MCF 10A (cell line): ENCODE measurements around the gene VWF. TPM values are rescaled to one million over a fixed set of nuclear protein-coding genes. Genes with fewer than 3 reads are reported as not detected.

Experiments
- BruUV-seq: library from RNA; stranded (reverse); fragments of 400-500 nt; replicated peaks from 2 replicates; lab custom pipeline; 2021; lab: Mats Ljungman, UMichigan
- CTCF ChIA-PET: fragments of 300-600 bp; sonication (Branson Sonifier 250); formaldehyde crosslinking; extraction: SDS; loops from one replicate; lab custom pipeline; 2021; ENCODE audit warnings: antibody characterized with exemption, inconsistent platforms; lab: Yijun Ruan, JAX
- POLR2A ChIA-PET: fragments of 300-600, 350-650 bp; sonication (Branson Sonifier 250); formaldehyde crosslinking; extraction: SDS; loops from one replicate; lab custom pipeline; 2020; ENCODE audit warnings: antibody characterized with exemption, inconsistent platforms; lab: Yijun Ruan, JAX
- DNase-seq: peaks from one replicate; pipeline ENCODE4 v3.0.0-alpha.2; 2018; ENCODE audit not compliant: unreplicated experiment
- H3K27ac Mint-ChIP-seq: one replicate; pipeline ENCODE4 v1.8.0; 2022; ENCODE audit warnings: mild to moderate bottlenecking, low read depth, mixed read lengths; ENCODE audit not compliant: unreplicated experiment
- H3K27me3 Mint-ChIP-seq: one replicate; pipeline ENCODE4 v1.8.0; 2022; ENCODE audit warnings: mixed read lengths; ENCODE audit not compliant: insufficient read depth, unreplicated experiment
- H3K36me3 Mint-ChIP-seq: one replicate; pipeline ENCODE4 v1.8.0; 2022; ENCODE audit warnings: mild to moderate bottlenecking, moderate library complexity, mixed read lengths; ENCODE audit not compliant: insufficient read depth, unreplicated experiment
- H3K4me1 Mint-ChIP-seq: one replicate; pipeline ENCODE4 v1.8.0; 2022; ENCODE audit warnings: mixed read lengths; ENCODE audit not compliant: insufficient read depth, unreplicated experiment
- H3K4me3 Mint-ChIP-seq: one replicate; pipeline ENCODE4 v1.8.0; 2022; ENCODE audit warnings: mild to moderate bottlenecking, moderate library complexity, mixed read lengths; ENCODE audit not compliant: unreplicated experiment
- H3K9me3 Mint-ChIP-seq: one replicate; pipeline ENCODE4 v1.8.0; 2022; ENCODE audit warnings: mixed read lengths; ENCODE audit not compliant: unreplicated experiment
- CTCF ChIP-seq: fragments of 200-600 bp; IDR thresholded peaks from one replicate; pipeline ENCODE4 v1.8.0; 2022; ENCODE audit warnings: antibody characterized with exemption, mild to moderate bottlenecking; ENCODE audit not compliant: unreplicated experiment
- intact Hi-C: fragments of 100-400 bp; cut with micrococcal nuclease; formaldehyde crosslinking; loops from 2 replicates; pipeline ENCODE4 v1.14.1; 2022
- total RNA-seq: library from RNA; stranded (reverse); gene quantifications from 2 replicates; pipeline ENCODE4 v1.2.3, GENCODE V29; 2022

The VWF gene
- total RNA-seq, 1 experiment from 2014 or later, result not detected

DNA sequence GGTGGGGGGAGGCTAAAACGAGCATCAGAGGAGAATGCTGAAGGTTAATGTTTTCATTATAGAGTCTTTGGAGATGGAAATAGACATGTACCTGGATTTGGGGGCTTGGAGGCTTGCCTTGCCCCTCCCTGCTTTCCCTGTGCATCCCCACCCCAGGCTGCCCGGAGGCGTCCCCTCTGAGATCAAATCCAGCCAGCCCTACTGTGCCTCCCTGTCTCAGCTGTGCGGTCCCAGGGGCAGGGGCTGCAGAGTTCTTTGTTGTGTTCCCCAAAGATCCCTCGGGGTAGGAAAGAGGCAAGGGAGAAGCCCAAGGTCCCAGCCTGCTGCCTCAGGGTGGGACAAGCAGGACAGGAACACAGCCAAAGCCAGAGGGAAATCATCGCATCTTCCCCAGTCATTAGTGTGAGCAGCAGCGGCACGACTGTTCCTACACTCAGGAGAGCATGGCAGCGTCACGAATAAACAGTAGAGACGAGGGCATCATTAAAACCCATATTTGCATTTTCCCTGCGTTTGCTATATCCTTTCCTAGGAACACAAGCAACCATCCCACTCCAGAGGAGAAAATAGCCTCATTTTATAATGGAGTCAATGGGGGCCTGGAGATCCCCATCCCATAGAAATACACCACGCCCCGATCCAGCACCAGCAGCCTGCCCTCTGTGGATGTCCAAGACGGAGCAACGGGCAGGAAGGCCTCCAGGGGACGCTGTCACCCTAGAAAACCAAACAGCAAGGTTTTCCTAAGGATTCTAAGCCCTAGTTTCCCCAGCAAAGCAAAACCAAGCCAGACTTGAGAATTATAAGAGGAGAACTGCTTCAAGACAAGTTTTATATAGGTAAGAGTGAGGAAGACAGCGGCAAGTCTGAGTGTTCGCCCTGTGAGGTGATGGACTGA is 211.8 kb downstream of the VWF start:
- H3K36me3 Mint-ChIP-seq, result no peaks in the 10 kb centered on the region
- intact Hi-C loops, result no loop called here
- peak; percentile 16 for TF ChIP-seq CTCF
- ChIA-PET CTCF (interaction anchor here (0.7 kb wide), 1 partner anchor 18 kb away, joined by 3 read pairs; no protein-coding TSS in a partner anchor), POLR2A (no interaction called here)
- H3K27ac Mint-ChIP-seq, result no peak overlapping the region
- BruUV-seq, result no TSS peak
- H3K4me3 Mint-ChIP-seq, result no peak overlapping the region
- H3K4me1 Mint-ChIP-seq, result no peaks in the 10 kb centered on the region
- peak; percentile 12 for DNase-seq
- H3K9me3 Mint-ChIP-seq, result no peaks in the 10 kb centered on the region
- no peaks in the 10 kb centered on the region for H3K27me3 Mint-ChIP-seq

GRCh38 chr12:5912011-5912410 is 212.5 kb downstream of the VWF start:
- no TSS peak for BruUV-seq
- Mint-ChIP-seq H3K27ac (no peak overlapping the region), H3K4me1 (no peaks in the 10 kb centered on the region), H3K4me3 (no peak overlapping the region), H3K9me3 (no peaks in the 10 kb centered on the region), H3K27me3 (no peaks in the 10 kb centered on the region), H3K36me3 (no peaks in the 10 kb centered on the region)
- TF ChIP-seq CTCF, result no peak
- POLR2A ChIA-PET, result no interaction called here
- DNase-seq, result no peak
- CTCF ChIA-PET, result interaction anchor here (0.6 kb wide), 1 partner anchor 980 kb away, joined by 3 read pairs; no protein-coding TSS in a partner anchor
- intact Hi-C loops, result no loop called here

- intact Hi-C loops, result no loop called here
- TF ChIP-seq CTCF, result no peak
- Mint-ChIP-seq H3K9me3 (no peaks in the 10 kb centered on the region), H3K4me3 (no peak overlapping the region), H3K36me3 (no peaks in the 10 kb centered on the region), H3K27me3 (no peaks in the 10 kb centered on the region), H3K4me1 (no peaks in the 10 kb centered on the region), H3K27ac (no peak overlapping the region)
- CTCF ChIA-PET, result interaction anchor here (0.6 kb wide), 1 partner anchor 1055 kb away, joined by 3 read pairs; no protein-coding TSS in a partner anchor
- POLR2A ChIA-PET, result no interaction called here
- BruUV-seq, result no TSS peak
- no peak for DNase-seq
Observed at GRCh38 chr12:5910790-5911548, 213.5 kb downstream of the VWF start.

- TF ChIP-seq CTCF, result no peak
- H3K9me3 Mint-ChIP-seq, result no peaks in the 10 kb centered on the region
- intact Hi-C loops, result no loop called here
- BruUV-seq, result no TSS peak
- H3K27ac Mint-ChIP-seq, result no peak overlapping the region
- H3K27me3 Mint-ChIP-seq, result no peaks in the 10 kb centered on the region
- POLR2A ChIA-PET, result no interaction called here
- no peaks in the 10 kb centered on the region for H3K4me1 Mint-ChIP-seq
- H3K36me3 Mint-ChIP-seq, result no peaks in the 10 kb centered on the region
- no peak overlapping the region for H3K4me3 Mint-ChIP-seq
- CTCF ChIA-PET, result interaction anchor here (0.9 kb wide), 1 partner anchor 10 kb away, joined by 3 read pairs; no protein-coding TSS in a partner anchor
- no peak for DNase-seq
Observed at GRCh38 chr12:5909560-5909959, 214.9 kb downstream of the VWF start.
